ENCODE measurements around the gene PIK3R3.

Gene PIK3R3

GRCh38 chr1:46030876-46031660, 101.4 kb downstream of the PIK3R3 start:
- Histone ChIP-seq H3K27me3 (ENCODE audit: control insufficient read depth, insufficient read depth, low read length) (no peaks in the 10 kb centered on the region), H3K9me3 (replicated peaks; ENCODE audit: low read length) (no peaks in the 10 kb centered on the region), H3K4me2 (ENCODE audit: low read length) (no peak overlapping the region), H3K4me1 (ENCODE audit: control insufficient read depth, insufficient read depth, low read length) (no peaks in the 10 kb centered on the region), H3K36me3 (ENCODE audit: insufficient read depth, low read length) (peaks cover 47% of the 10 kb centered on the region), H3K4me3 (ENCODE audit: low read length) (no peak overlapping the region), H3K9ac (ENCODE audit: low read depth, low read length) (no peak overlapping the region)

GRCh38 chr1:46030074-46030870, 102.2 kb downstream of the PIK3R3 start:
- no peaks in the 10 kb centered on the region for H3K4me1 ChIP-seq (ENCODE audit: control insufficient read depth, insufficient read depth, low read length)
- no peak overlapping the region for H3K4me2 ChIP-seq (ENCODE audit: low read length)
- no peaks in the 10 kb centered on the region for H3K27me3 ChIP-seq (ENCODE audit: control insufficient read depth, insufficient read depth, low read length)
- H3K9me3 ChIP-seq (replicated peaks; ENCODE audit: low read length) = no peaks in the 10 kb centered on the region
- no peak overlapping the region for H3K4me3 ChIP-seq (ENCODE audit: low read length)
- no peak overlapping the region for H3K9ac ChIP-seq (ENCODE audit: low read depth, low read length)
- peaks cover 47% of the 10 kb centered on the region for H3K36me3 ChIP-seq (ENCODE audit: insufficient read depth, low read length)

GRCh38 chr1:46027788-46028573, 104.4 kb downstream of the PIK3R3 start:
- Histone ChIP-seq H3K9ac (ENCODE audit: low read depth, low read length) (no peak overlapping the region), H3K4me2 (ENCODE audit: low read length) (no peak overlapping the region), H3K4me1 (ENCODE audit: control insufficient read depth, insufficient read depth, low read length) (no peaks in the 10 kb centered on the region), H3K36me3 (ENCODE audit: insufficient read depth, low read length) (peaks cover 54% of the 10 kb centered on the region), H3K27me3 (ENCODE audit: control insufficient read depth, insufficient read depth, low read length) (no peaks in the 10 kb centered on the region), H3K9me3 (replicated peaks; ENCODE audit: low read length) (no peaks in the 10 kb centered on the region), H3K4me3 (ENCODE audit: low read length) (no peak overlapping the region)

GRCh38 chr1:46026531-46026930, 105.9 kb downstream of the PIK3R3 start:
- Histone ChIP-seq H3K9ac (ENCODE audit: low read depth, low read length) (no peak overlapping the region), H3K4me2 (ENCODE audit: low read length) (no peak overlapping the region), H3K4me1 (ENCODE audit: control insufficient read depth, insufficient read depth, low read length) (no peaks in the 10 kb centered on the region), H3K9me3 (replicated peaks; ENCODE audit: low read length) (no peaks in the 10 kb centered on the region), H3K27me3 (ENCODE audit: control insufficient read depth, insufficient read depth, low read length) (no peaks in the 10 kb centered on the region), H3K4me3 (ENCODE audit: low read length) (no peak overlapping the region), H3K36me3 (ENCODE audit: insufficient read depth, low read length) (peaks cover 53% of the 10 kb centered on the region)

GRCh38 chr1:46021046-46021996, 111.1 kb downstream of the PIK3R3 start:
- H3K27me3 ChIP-seq (ENCODE audit: control insufficient read depth, insufficient read depth, low read length) = no peaks in the 10 kb centered on the region
- H3K36me3 ChIP-seq (ENCODE audit: insufficient read depth, low read length) = peaks cover 21% of the 10 kb centered on the region
- no peaks in the 10 kb centered on the region for H3K4me1 ChIP-seq (ENCODE audit: control insufficient read depth, insufficient read depth, low read length)
- no peak overlapping the region for H3K4me3 ChIP-seq (ENCODE audit: low read length)
- H3K9ac ChIP-seq (ENCODE audit: low read depth, low read length) = no peak overlapping the region
- no peaks in the 10 kb centered on the region for H3K9me3 ChIP-seq (replicated peaks; ENCODE audit: low read length)
- no peak overlapping the region for H3K4me2 ChIP-seq (ENCODE audit: low read length)

- no peak overlapping the region for H3K4me2 ChIP-seq (ENCODE audit: low read length)
- no peaks in the 10 kb centered on the region for H3K9me3 ChIP-seq (replicated peaks; ENCODE audit: low read length)
- H3K27me3 ChIP-seq (ENCODE audit: control insufficient read depth, insufficient read depth, low read length) = no peaks in the 10 kb centered on the region
- H3K36me3 ChIP-seq (ENCODE audit: insufficient read depth, low read length) = peaks cover 21% of the 10 kb centered on the region
- no peaks in the 10 kb centered on the region for H3K4me1 ChIP-seq (ENCODE audit: control insufficient read depth, insufficient read depth, low read length)
- no peak overlapping the region for H3K9ac ChIP-seq (ENCODE audit: low read depth, low read length)
- no peak overlapping the region for H3K4me3 ChIP-seq (ENCODE audit: low read length)
Observed at GRCh38 chr1:46020010-46020409, 112.4 kb downstream of the PIK3R3 start.

GRCh38 chr1:46019348-46019747, 113.1 kb downstream of the PIK3R3 start:
- no peak overlapping the region for H3K9ac ChIP-seq (ENCODE audit: low read depth, low read length)
- no peaks in the 10 kb centered on the region for H3K27me3 ChIP-seq (ENCODE audit: control insufficient read depth, insufficient read depth, low read length)
- H3K9me3 ChIP-seq (replicated peaks; ENCODE audit: low read length) = no peaks in the 10 kb centered on the region
- no peak overlapping the region for H3K4me3 ChIP-seq (ENCODE audit: low read length)
- peaks cover 21% of the 10 kb centered on the region for H3K36me3 ChIP-seq (ENCODE audit: insufficient read depth, low read length)
- H3K4me1 ChIP-seq (ENCODE audit: control insufficient read depth, insufficient read depth, low read length) = no peaks in the 10 kb centered on the region
- H3K4me2 ChIP-seq (ENCODE audit: low read length) = no peak overlapping the region

GRCh38 chr1:46017876-46018503, 114.4 kb downstream of the PIK3R3 start:
- Histone ChIP-seq H3K4me2 (ENCODE audit: low read length) (no peak overlapping the region), H3K36me3 (ENCODE audit: insufficient read depth, low read length) (peaks cover 10% of the 10 kb centered on the region), H3K4me1 (ENCODE audit: control insufficient read depth, insufficient read depth, low read length) (no peaks in the 10 kb centered on the region), H3K9ac (ENCODE audit: low read depth, low read length) (no peak overlapping the region), H3K9me3 (replicated peaks; ENCODE audit: low read length) (no peaks in the 10 kb centered on the region), H3K4me3 (ENCODE audit: low read length) (no peak overlapping the region), H3K27me3 (ENCODE audit: control insufficient read depth, insufficient read depth, low read length) (no peaks in the 10 kb centered on the region)

- Histone ChIP-seq H3K9ac (ENCODE audit: low read depth, low read length) (no peak overlapping the region), H3K36me3 (ENCODE audit: insufficient read depth, low read length) (peaks cover 34% of the 10 kb centered on the region), H3K4me1 (ENCODE audit: control insufficient read depth, insufficient read depth, low read length) (no peaks in the 10 kb centered on the region), H3K4me2 (ENCODE audit: low read length) (no peak overlapping the region), H3K4me3 (ENCODE audit: low read length) (no peak overlapping the region), H3K9me3 (replicated peaks; ENCODE audit: low read length) (no peaks in the 10 kb centered on the region), H3K27me3 (ENCODE audit: control insufficient read depth, insufficient read depth, low read length) (no peaks in the 10 kb centered on the region)
Observed at GRCh38 chr1:46013581-46013980, 118.8 kb downstream of the PIK3R3 start.

GRCh38 chr1:46012236-46012635, 120.2 kb downstream of the PIK3R3 start:
- Histone ChIP-seq H3K4me3 (ENCODE audit: low read length) (no peak overlapping the region), H3K4me2 (ENCODE audit: low read length) (no peak overlapping the region), H3K4me1 (ENCODE audit: control insufficient read depth, insufficient read depth, low read length) (no peaks in the 10 kb centered on the region), H3K27me3 (ENCODE audit: control insufficient read depth, insufficient read depth, low read length) (no peaks in the 10 kb centered on the region), H3K9me3 (replicated peaks; ENCODE audit: low read length) (no peaks in the 10 kb centered on the region), H3K36me3 (ENCODE audit: insufficient read depth, low read length) (peaks cover 46% of the 10 kb centered on the region), H3K9ac (ENCODE audit: low read depth, low read length) (no peak overlapping the region)
